H7 (cell line): ENCODE measurements around the gene RADX. TPM values are rescaled to one million over a fixed set of nuclear protein-coding genes. Genes with fewer than 3 reads are reported as not detected.

Experiments used
- DNase-seq: peaks from one replicate; pipeline ENCODE4 v3.0.0; 2012
- H3K27me3 ChIP-seq: 2 replicates; pipeline ENCODE4 v1.6.0; 2011; ENCODE audit warnings: mild to moderate bottlenecking, low read length; ENCODE audit not compliant: control insufficient read depth, insufficient read depth
- H3K36me3 ChIP-seq: replicated peaks from 2 replicates; pipeline ENCODE4 v1.5.1; 2011; ENCODE audit warnings: low read length; ENCODE audit not compliant: control insufficient read depth, insufficient read depth
- H3K4me3 ChIP-seq: 2 replicates; pipeline ENCODE4 v1.5.1; 2011; ENCODE audit warnings: low read depth, mild to moderate bottlenecking, control low read depth, low read length, moderate library complexity; ENCODE audit not compliant: insufficient read depth
- total RNA-seq: library from RNA; depleted of rRNA; stranded (reverse); fragments of >200 nt; shearing (Covaris generic); gene quantifications from 2 replicates; pipeline ENCODE4 v1.2.3, GENCODE V29; 2014; rRNA removed

Gene RADX
- total RNA-seq, 1 experiment from 2014 or later = 5.0 TPM

GRCh38 chrX:106711375-106711774, 99.6 kb downstream of the RADX start:
- no peaks in the 10 kb centered on the region for H3K27me3 ChIP-seq
- no peak overlapping the region for H3K4me3 ChIP-seq
- H3K36me3 ChIP-seq = no peaks in the 10 kb centered on the region
- DNase-seq = no peak

DNA sequence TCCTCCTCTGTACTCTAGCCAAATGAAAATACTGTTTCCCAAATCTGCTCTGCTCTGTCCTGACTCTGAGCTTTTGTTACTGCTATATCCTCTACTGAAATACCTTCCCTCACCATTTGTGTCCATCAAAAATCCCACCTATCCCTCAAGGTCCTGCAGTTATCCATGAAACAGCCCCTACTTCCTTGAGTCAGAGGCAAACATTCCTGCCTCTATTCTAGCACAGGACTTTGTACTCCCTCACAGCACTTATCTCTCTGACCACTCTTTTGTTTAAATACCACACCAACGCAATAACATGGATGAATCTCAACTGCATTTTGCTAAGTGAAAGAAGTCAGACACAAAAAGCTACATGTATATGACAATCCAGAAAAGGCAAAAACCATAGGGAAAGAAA, 104.2 kb downstream of the RADX start:
- Histone ChIP-seq H3K36me3 (no peaks in the 10 kb centered on the region), H3K27me3 (no peaks in the 10 kb centered on the region), H3K4me3 (no peak overlapping the region)
- DNase-seq = no peak

GRCh38 chrX:106716463-106716862, 104.7 kb downstream of the RADX start:
- Histone ChIP-seq H3K36me3 (no peaks in the 10 kb centered on the region), H3K4me3 (no peak overlapping the region), H3K27me3 (no peaks in the 10 kb centered on the region)
- DNase-seq = no peak

GRCh38 chrX:106718709-106719108, 106.9 kb downstream of the RADX start:
- no peak overlapping the region for H3K4me3 ChIP-seq
- H3K27me3 ChIP-seq = peaks cover under 1% of the 10 kb centered on the region; the same call in 1 of the 2 replicates
- no peaks in the 10 kb centered on the region for H3K36me3 ChIP-seq
- DNase-seq = no peak

GRCh38 chrX:106725931-106726330, 114.2 kb downstream of the RADX start:
- Histone ChIP-seq H3K36me3 (no peaks in the 10 kb centered on the region), H3K27me3 (peaks cover 45% of the 10 kb centered on the region), H3K4me3 (peak overlapping the region; percentile 65)
- peak; percentile 31 for DNase-seq

GRCh38 chrX:106726485-106727437, 115.0 kb downstream of the RADX start, which contains the start of gene RNF128:
Gene RNF128, plus strand, starts transcription at chrX:106726701. Its CDS starts 213 bp downstream, at chrX:106726914.
- peak; percentile 85 for DNase-seq
- Histone ChIP-seq H3K27me3 (peaks cover 45% of the 10 kb centered on the region), H3K4me3 (peak within 1 kb of the TSS; percentile 65)

DNA sequence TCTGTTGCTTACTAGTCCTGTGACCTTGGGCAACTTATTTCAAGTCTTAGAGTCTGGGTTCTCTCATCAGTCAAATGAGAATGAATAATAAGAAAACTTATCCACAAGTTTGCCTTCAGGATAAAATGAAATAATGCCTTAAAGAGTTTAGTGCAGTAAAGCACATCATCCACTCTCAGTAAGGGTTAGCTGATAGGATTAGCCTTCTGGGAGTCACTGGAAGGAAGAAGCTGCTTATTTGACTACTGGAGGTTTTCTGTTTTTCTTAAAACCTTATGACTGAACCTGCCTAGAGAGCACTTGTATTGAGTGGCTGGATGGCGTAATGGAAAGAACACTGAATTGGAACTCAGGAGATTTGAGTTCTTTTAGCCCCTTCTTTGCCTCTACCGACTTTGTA, 116.6 kb downstream of the RADX start:
- H3K27me3 ChIP-seq = peaks cover 45% of the 10 kb centered on the region
- no peaks in the 10 kb centered on the region for H3K36me3 ChIP-seq
- H3K4me3 ChIP-seq = no peak overlapping the region
- no peak for DNase-seq

More at GRCh38 chrX:106726485-106727437, 115.0 kb downstream of the RADX start, which contains the start of gene RNF128:
- no peaks in the 10 kb centered on the region for H3K36me3 ChIP-seq

Other genes with a start within 250 kb of the RADX start
- gene RNF128, start 114.7 kb downstream of the RADX start, total RNA-seq = 0.62 and 1.0 TPM in 2 replicates
- gene TBC1D8B, start 190.7 kb downstream of the RADX start, total RNA-seq = 1.1 and 2.7 TPM in 2 replicates